ENCODE measurements around the gene FRMPD2.

GRCh38 chr10:48271047-48271730 lies 3.3 kb downstream of the FRMPD2 start:
- TF ChIP-seq CTCF (IDR thresholded peaks at IDR 0.05; ENCODE audit: low read depth, low read length) (no peak), MYC (IDR thresholded peaks at IDR 0.05; ENCODE audit: low read depth, low read length) (no peak)

Data from NB4 (cell line).